ENCODE results near the gene HLA-DOB. TPM values are rescaled to one million over a fixed set of nuclear protein-coding genes. Genes with fewer than 3 reads are reported as not detected.

Gene HLA-DOB
- total RNA-seq, 1 donor from 2014 or later = not detected

Other genes starting within 250 kb of the HLA-DOB start
- 0.21 TPM in 1 of 2 replicates, not detected in the other for gene HLA-DRB1, start 227.2 kb downstream of the HLA-DOB start, total RNA-seq
- gene HLA-DQA1, start 179.6 kb downstream of the HLA-DOB start, total RNA-seq = not detected in 2 replicates
- not detected in 2 replicates for gene HLA-DQB1, start 150.3 kb downstream of the HLA-DOB start, total RNA-seq
- gene HLA-DQA2, start 75.6 kb downstream of the HLA-DOB start, total RNA-seq = not detected in 2 replicates
- not detected in 2 replicates for gene HLA-DQB2, start 53.5 kb downstream of the HLA-DOB start, total RNA-seq
- gene TAP2, start 21.7 kb upstream of the HLA-DOB start, total RNA-seq = 3.8 and 4.1 TPM in 2 replicates
- 30.7 and 36.0 TPM in 2 replicates for gene PSMB8, start 27.0 kb upstream of the HLA-DOB start, total RNA-seq
- 49.7 and 54.7 TPM in 2 replicates for gene TAP1, start 36.7 kb upstream of the HLA-DOB start, total RNA-seq
- 7.2 and 8.2 TPM in 2 replicates for gene PSMB9, start 37.2 kb upstream of the HLA-DOB start, total RNA-seq
- gene HLA-DMB, start 124.0 kb upstream of the HLA-DOB start, total RNA-seq = not detected in 2 replicates
- 2.1 and 4.3 TPM in 2 replicates for gene HLA-DMA, start 136.1 kb upstream of the HLA-DOB start, total RNA-seq
- 108 and 112 TPM in 2 replicates for gene BRD2, start 151.6 kb upstream of the HLA-DOB start, total RNA-seq
- not detected in 2 replicates for gene HLA-DOA, start 192.6 kb upstream of the HLA-DOB start, total RNA-seq